Measurements from ENCODE around the gene DAB1.

DNA sequence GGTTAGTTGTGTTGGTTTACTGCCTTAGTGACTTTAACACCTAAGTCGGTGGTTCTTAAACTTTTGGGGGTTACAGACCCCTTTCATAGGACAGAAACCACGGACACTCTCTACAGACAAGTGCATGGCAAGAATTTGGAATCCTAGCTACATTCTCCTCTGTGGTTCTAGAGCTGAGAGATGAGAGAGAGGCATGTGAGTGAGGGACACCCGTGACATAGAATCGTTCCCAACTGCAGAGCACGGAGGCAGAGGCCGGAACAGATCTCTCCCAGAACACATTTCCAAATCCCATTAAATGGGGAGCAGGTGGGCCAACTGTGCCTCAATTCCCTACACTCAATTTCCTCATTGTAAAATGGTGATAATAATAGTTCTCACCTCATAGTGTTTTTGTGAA lies 60.7 kb downstream of the DAB1 start:
- TF ChIP-seq, protein P1, sequence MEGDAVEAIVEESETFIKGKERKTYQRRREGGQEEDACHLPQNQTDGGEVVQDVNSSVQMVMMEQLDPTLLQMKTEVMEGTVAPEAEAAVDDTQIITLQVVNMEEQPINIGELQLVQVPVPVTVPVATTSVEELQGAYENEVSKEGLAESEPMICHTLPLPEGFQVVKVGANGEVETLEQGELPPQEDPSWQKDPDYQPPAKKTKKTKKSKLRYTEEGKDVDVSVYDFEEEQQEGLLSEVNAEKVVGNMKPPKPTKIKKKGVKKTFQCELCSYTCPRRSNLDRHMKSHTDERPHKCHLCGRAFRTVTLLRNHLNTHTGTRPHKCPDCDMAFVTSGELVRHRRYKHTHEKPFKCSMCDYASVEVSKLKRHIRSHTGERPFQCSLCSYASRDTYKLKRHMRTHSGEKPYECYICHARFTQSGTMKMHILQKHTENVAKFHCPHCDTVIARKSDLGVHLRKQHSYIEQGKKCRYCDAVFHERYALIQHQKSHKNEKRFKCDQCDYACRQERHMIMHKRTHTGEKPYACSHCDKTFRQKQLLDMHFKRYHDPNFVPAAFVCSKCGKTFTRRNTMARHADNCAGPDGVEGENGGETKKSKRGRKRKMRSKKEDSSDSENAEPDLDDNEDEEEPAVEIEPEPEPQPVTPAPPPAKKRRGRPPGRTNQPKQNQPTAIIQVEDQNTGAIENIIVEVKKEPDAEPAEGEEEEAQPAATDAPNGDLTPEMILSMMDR (IDR thresholded peaks at IDR 0.05): no peak
- TF ChIP-seq POLR2A (IDR thresholded peaks at IDR 0.05) (no peak), POLR2AphosphoS5 (IDR thresholded peaks at IDR 0.05) (no peak)

Measured in upper lobe of left lung (tissue), 4 donors.